CD4-positive, CD25-positive, alpha-beta regulatory T cell (primary cell): ENCODE results near the gene CXXC4. TPM values are rescaled to one million over a fixed set of nuclear protein-coding genes. Genes with fewer than 3 reads are reported as not detected.

Source experiments
- ATAC-seq, 2 donors: fragments of 150-1000 bp; cut with Tn5 transposase; one replicate each; pipeline ENCODE4 v1.10.0; 2021; ENCODE audit warnings: low read depth in 2 of 2, moderate number of reproducible peaks in 2 of 2, moderate library complexity in 1 of 2
- DNase-seq, 3 donors: peaks; one replicate each; pipeline versions ENCODE4 v3.0.0 to v3.0.0-alpha.2; 2012 to 2022; ENCODE audit warnings: mixed read lengths in 1 of 3
- H3K27ac ChIP-seq: one replicate; pipeline ENCODE4 v1.7.0; 2013; ENCODE audit warnings: mild to moderate bottlenecking, low read length; ENCODE audit not compliant: insufficient read depth, poor library complexity, severe bottlenecking
- H3K27me3 ChIP-seq: one replicate; pipeline ENCODE4 v1.7.0; 2013; ENCODE audit warnings: low read length; ENCODE audit not compliant: control insufficient read depth, insufficient read depth
- H3K36me3 ChIP-seq: one replicate; pipeline ENCODE4 v1.7.0; 2013; ENCODE audit warnings: mild to moderate bottlenecking, low read length, moderate library complexity; ENCODE audit not compliant: control insufficient read depth, insufficient read depth
- H3K4me1 ChIP-seq: 2 replicates; pipeline ENCODE4 v1.7.0; 2013; ENCODE audit warnings: mild to moderate bottlenecking, low read length; ENCODE audit not compliant: insufficient read depth, control insufficient read depth, poor library complexity, severe bottlenecking
- H3K4me3 ChIP-seq: one replicate; pipeline ENCODE4 v1.7.0; 2013; ENCODE audit warnings: low read depth, mild to moderate bottlenecking, low read length, moderate library complexity
- H3K9me3 ChIP-seq, 2 experiments: 1 replicate in 1 of 2; 2 replicates in 1 of 2; pipeline ENCODE4 v1.7.0; 2013; ENCODE audit warnings: low read length in 2 of 2, mild to moderate bottlenecking in 1 of 2, moderate library complexity in 1 of 2; ENCODE audit not compliant: control insufficient read depth in 2 of 2
- H3K27ac Mint-ChIP-seq, 3 donors: one replicate each; pipeline ENCODE4 v1.8.0; 2020 to 2022; ENCODE audit warnings: mild to moderate bottlenecking in 3 of 3, mixed read lengths in 3 of 3, moderate library complexity in 2 of 3
- H3K27me3 Mint-ChIP-seq: one replicate; pipeline ENCODE4 v1.8.0; 2022; ENCODE audit warnings: mild to moderate bottlenecking, mixed read lengths
- H3K36me3 Mint-ChIP-seq: one replicate; pipeline ENCODE4 v1.8.0; 2020; ENCODE audit warnings: mixed read lengths
- H3K4me1 Mint-ChIP-seq, 4 donors: one replicate each; pipeline ENCODE4 v1.8.0; 2020 to 2022; ENCODE audit warnings: mixed read lengths in 4 of 4, mild to moderate bottlenecking in 1 of 4
- H3K4me3 Mint-ChIP-seq, 4 donors: one replicate each; pipeline ENCODE4 v1.8.0; 2020 to 2022; ENCODE audit warnings: mild to moderate bottlenecking in 4 of 4, mixed read lengths in 4 of 4, moderate library complexity in 3 of 4
- H3K9me3 Mint-ChIP-seq, 7 donors: one replicate each; pipeline ENCODE4 v1.8.0; 2020 to 2022; ENCODE audit warnings: mixed read lengths in 7 of 7, mild to moderate bottlenecking in 3 of 7, moderate library complexity in 2 of 7
- polyA plus RNA-seq, 4 donors: library from polyadenylated mRNA; unstranded; fragments of 300-500 nt; fragmentation: Illumina TruSeq; gene quantifications; one replicate each; pipeline ENCODE4 v1.2.3, GENCODE V29; 2021
- total RNA-seq: library from RNA; stranded (reverse); gene quantifications from one replicate; pipeline ENCODE4 v1.2.3, GENCODE V29; 2022

CXXC4 gene
- total and polyA plus RNA-seq, 5 donors from 2014 or later: not detected

- Histone ChIP-seq H3K4me1 (no peaks in the 10 kb centered on the region), H3K4me3 (no peak overlapping the region), H3K27me3 (no peaks in the 10 kb centered on the region), H3K27ac (no peak overlapping the region), H3K9me3 (no peaks in the 10 kb centered on the region), H3K36me3 (no peaks in the 10 kb centered on the region)
- no peaks in the 10 kb centered on the region for H3K27me3 Mint-ChIP-seq
- H3K27ac Mint-ChIP-seq: no peak overlapping the region
- H3K36me3 Mint-ChIP-seq: no peaks in the 10 kb centered on the region
- H3K4me3 Mint-ChIP-seq: no peak overlapping the region
- ATAC-seq: no peak
- no peaks in the 10 kb centered on the region for H3K4me1 Mint-ChIP-seq
- peaks cover 0 to 8% (median 3%) of the 10 kb centered on the region in 7 donors for H3K9me3 Mint-ChIP-seq
- DNase-seq: no peak
These were observed 37.2 kb downstream of the CXXC4 start for GRCh38 chr4:104457308-104457981.

- Mint-ChIP-seq H3K27ac (no peak overlapping the region), H3K27me3 (no peaks in the 10 kb centered on the region), H3K4me1 (no peaks in the 10 kb centered on the region), H3K4me3 (no peak overlapping the region), H3K9me3 (peaks cover 0 to 7% (median 0%) of the 10 kb centered on the region in 7 donors), H3K36me3 (no peaks in the 10 kb centered on the region)
- ATAC-seq: no peak
- no peak for DNase-seq
- Histone ChIP-seq H3K4me1 (no peaks in the 10 kb centered on the region), H3K9me3 (no peaks in the 10 kb centered on the region), H3K4me3 (no peak overlapping the region), H3K27me3 (no peaks in the 10 kb centered on the region), H3K36me3 (no peaks in the 10 kb centered on the region), H3K27ac (no peak overlapping the region)
These were observed 43.1 kb downstream of the CXXC4 start for GRCh38 chr4:104451573-104451972.

GRCh38 chr4:104449537-104449936, 45.2 kb downstream of the CXXC4 start:
- H3K4me3 ChIP-seq: no peak overlapping the region
- no peaks in the 10 kb centered on the region for H3K27me3 Mint-ChIP-seq
- ATAC-seq (no peak), DNase-seq (no peak)
- no peak overlapping the region for H3K27ac ChIP-seq
- peaks cover 0 to 7% (median 0%) of the 10 kb centered on the region in 7 donors for H3K9me3 Mint-ChIP-seq
- no peaks in the 10 kb centered on the region for H3K27me3 ChIP-seq
- H3K4me3 Mint-ChIP-seq: no peak overlapping the region
- H3K4me1 Mint-ChIP-seq: no peaks in the 10 kb centered on the region
- H3K36me3 Mint-ChIP-seq: no peaks in the 10 kb centered on the region
- no peaks in the 10 kb centered on the region for H3K4me1 ChIP-seq
- H3K9me3 ChIP-seq: no peaks in the 10 kb centered on the region
- no peaks in the 10 kb centered on the region for H3K36me3 ChIP-seq
- H3K27ac Mint-ChIP-seq: no peak overlapping the region

- no peaks in the 10 kb centered on the region for H3K4me1 ChIP-seq
- no peak overlapping the region for H3K27ac ChIP-seq
- DNase-seq (no peak), ATAC-seq (no peak)
- no peaks in the 10 kb centered on the region for H3K36me3 ChIP-seq
- H3K9me3 ChIP-seq: no peaks in the 10 kb centered on the region
- no peaks in the 10 kb centered on the region for H3K4me1 Mint-ChIP-seq
- H3K27ac Mint-ChIP-seq: no peak overlapping the region
- no peaks in the 10 kb centered on the region for H3K27me3 ChIP-seq
- H3K9me3 Mint-ChIP-seq: peaks cover 0 to 1% (median 0%) of the 10 kb centered on the region in 7 donors
- no peak overlapping the region for H3K4me3 ChIP-seq
- no peaks in the 10 kb centered on the region for H3K36me3 Mint-ChIP-seq
- H3K27me3 Mint-ChIP-seq: no peaks in the 10 kb centered on the region
- no peak overlapping the region for H3K4me3 Mint-ChIP-seq
These were observed 47.4 kb downstream of the CXXC4 start for GRCh38 chr4:104447294-104447693.

GRCh38 chr4:104446431-104447278, 48.0 kb downstream of the CXXC4 start:
- Histone ChIP-seq H3K9me3 (no peaks in the 10 kb centered on the region), H3K4me1 (no peaks in the 10 kb centered on the region), H3K27me3 (no peaks in the 10 kb centered on the region), H3K4me3 (no peak overlapping the region), H3K36me3 (no peaks in the 10 kb centered on the region), H3K27ac (no peak overlapping the region)
- no peak for ATAC-seq
- Mint-ChIP-seq H3K4me3 (no peak overlapping the region), H3K27me3 (no peaks in the 10 kb centered on the region), H3K9me3 (peaks cover 0 to 1% (median 0%) of the 10 kb centered on the region in 7 donors), H3K36me3 (no peaks in the 10 kb centered on the region), H3K27ac (no peak overlapping the region), H3K4me1 (no peaks in the 10 kb centered on the region)
- no peak for DNase-seq

GRCh38 chr4:104444685-104445084, 50.0 kb downstream of the CXXC4 start:
- Histone ChIP-seq H3K27ac (no peak overlapping the region), H3K36me3 (no peaks in the 10 kb centered on the region), H3K27me3 (no peaks in the 10 kb centered on the region), H3K4me1 (no peaks in the 10 kb centered on the region), H3K9me3 (no peaks in the 10 kb centered on the region), H3K4me3 (no peak overlapping the region)
- peaks cover 0 to 3% (median 0%) of the 10 kb centered on the region in 7 donors for H3K9me3 Mint-ChIP-seq
- H3K4me3 Mint-ChIP-seq: no peak overlapping the region
- H3K27ac Mint-ChIP-seq: no peak overlapping the region
- ATAC-seq: no peak
- DNase-seq: no peak
- no peaks in the 10 kb centered on the region for H3K27me3 Mint-ChIP-seq
- no peaks in the 10 kb centered on the region for H3K36me3 Mint-ChIP-seq
- no peaks in the 10 kb centered on the region for H3K4me1 Mint-ChIP-seq

- Mint-ChIP-seq H3K4me1 (no peaks in the 10 kb centered on the region), H3K27ac (peak overlapping the region in 1 of 3 donors; percentile 15), H3K4me3 (no peak overlapping the region), H3K27me3 (no peaks in the 10 kb centered on the region), H3K36me3 (no peaks in the 10 kb centered on the region), H3K9me3 (peaks cover 1 to 11% (median 6%) of the 10 kb centered on the region in 7 donors)
- no peak for DNase-seq
- Histone ChIP-seq H3K27me3 (no peaks in the 10 kb centered on the region), H3K36me3 (no peaks in the 10 kb centered on the region), H3K4me1 (no peaks in the 10 kb centered on the region), H3K27ac (no peak overlapping the region), H3K9me3 (no peaks in the 10 kb centered on the region), H3K4me3 (no peak overlapping the region)
- no peak for ATAC-seq
These were observed 58.2 kb downstream of the CXXC4 start for GRCh38 chr4:104436542-104436941.
